Measurements from ENCODE around the gene LDLRAD4.

The LDLRAD4 gene

GRCh38 chr18:13614641-13615288 is 396.2 kb downstream of the LDLRAD4 start:
- no peaks in the 10 kb centered on the region for H3K27me3 ChIP-seq (ENCODE audit: insufficient read depth, low read length, poor library complexity)
- no peak for TF ChIP-seq EZH2 (IDR thresholded peaks at IDR 0.05; ENCODE audit: borderline replicate concordance, low read depth, low read length, severe bottlenecking)
- H3K9me3 ChIP-seq (ENCODE audit: insufficient read depth, low read length, severe bottlenecking): no peaks in the 10 kb centered on the region
- peak overlapping the region; percentile 80 for H3K4me2 ChIP-seq (ENCODE audit: insufficient read depth, low read length)
- peaks cover 86% of the 10 kb centered on the region for H3K4me1 ChIP-seq (ENCODE audit: insufficient read depth, low read length)
- H3K4me3 ChIP-seq (ENCODE audit: low read depth in 1 of 2, low read length in 2 of 2): peak overlapping the region; percentile 67; a peak in 3 of 4 replicates
- peak overlapping the region; percentile 76 for H3K9ac ChIP-seq (ENCODE audit: low read depth, low read length)
- peaks cover 82% of the 10 kb centered on the region for H3K79me2 ChIP-seq (ENCODE audit: insufficient read depth, low read length)
- H2AFZ ChIP-seq (ENCODE audit: low read depth, low read length): no peak overlapping the region
- DNase-seq (peak; percentile 72), ATAC-seq (ENCODE audit: insufficient read depth, low read depth) (peak; percentile 25)
- peaks cover 51% of the 10 kb centered on the region for H3K36me3 ChIP-seq (ENCODE audit: insufficient read depth, low read length)
- H4K20me1 ChIP-seq (ENCODE audit: insufficient read depth, low read length): peaks cover 52% of the 10 kb centered on the region
- peak overlapping the region; percentile 98 for H3K27ac ChIP-seq (ENCODE audit: low read length)

- H3K79me2 ChIP-seq (ENCODE audit: insufficient read depth, low read length): peaks cover 83% of the 10 kb centered on the region
- peaks cover 58% of the 10 kb centered on the region for H3K36me3 ChIP-seq (ENCODE audit: insufficient read depth, low read length)
- peak overlapping the region; percentile 80 for H3K4me2 ChIP-seq (ENCODE audit: insufficient read depth, low read length)
- H3K9ac ChIP-seq (ENCODE audit: low read depth, low read length): peak overlapping the region; percentile 76
- H3K27ac ChIP-seq (ENCODE audit: low read length): peak overlapping the region; percentile 98
- H4K20me1 ChIP-seq (ENCODE audit: insufficient read depth, low read length): peaks cover 59% of the 10 kb centered on the region
- peaks cover 83% of the 10 kb centered on the region for H3K4me1 ChIP-seq (ENCODE audit: insufficient read depth, low read length)
- H2AFZ ChIP-seq (ENCODE audit: low read depth, low read length): no peak overlapping the region
- ATAC-seq (ENCODE audit: insufficient read depth, low read depth) (no peak), DNase-seq (no peak)
- TF ChIP-seq CTCF (IDR thresholded peaks at IDR 0.05; ENCODE audit: borderline replicate concordance, extremely low read depth, low read length, poor library complexity, severe bottlenecking) (no peak), EZH2 (IDR thresholded peaks at IDR 0.05; ENCODE audit: borderline replicate concordance, low read depth, low read length, severe bottlenecking) (no peak)
- peak overlapping the region in 1 of 2 experiments; percentile 67; a peak in 3 of 4 replicates for H3K4me3 ChIP-seq (ENCODE audit: low read depth in 1 of 2, low read length in 2 of 2)
- no peaks in the 10 kb centered on the region for H3K27me3 ChIP-seq (ENCODE audit: insufficient read depth, low read length, poor library complexity)
- H3K9me3 ChIP-seq (ENCODE audit: insufficient read depth, low read length, severe bottlenecking): no peaks in the 10 kb centered on the region
Observed at GRCh38 chr18:13615432-13615861, 396.9 kb downstream of the LDLRAD4 start.

GRCh38 chr18:13616041-13616440 is 397.5 kb downstream of the LDLRAD4 start:
- Histone ChIP-seq H3K4me3 (ENCODE audit: low read depth in 1 of 2, low read length in 2 of 2) (peak overlapping the region in 1 of 2 experiments; percentile 67; a peak in 2 of 4 replicates), H3K27ac (ENCODE audit: low read length) (peak overlapping the region; percentile 98), H3K4me2 (ENCODE audit: insufficient read depth, low read length) (peak overlapping the region; percentile 80), H2AFZ (ENCODE audit: low read depth, low read length) (no peak overlapping the region), H3K9ac (ENCODE audit: low read depth, low read length) (peak overlapping the region; percentile 76), H4K20me1 (ENCODE audit: insufficient read depth, low read length) (peaks cover 65% of the 10 kb centered on the region), H3K79me2 (ENCODE audit: insufficient read depth, low read length) (peaks cover 86% of the 10 kb centered on the region), H3K36me3 (ENCODE audit: insufficient read depth, low read length) (peaks cover 64% of the 10 kb centered on the region), H3K27me3 (ENCODE audit: insufficient read depth, low read length, poor library complexity) (no peaks in the 10 kb centered on the region), H3K4me1 (ENCODE audit: insufficient read depth, low read length) (peaks cover 77% of the 10 kb centered on the region), H3K9me3 (ENCODE audit: insufficient read depth, low read length, severe bottlenecking) (no peaks in the 10 kb centered on the region)
- ATAC-seq (ENCODE audit: insufficient read depth, low read depth) (no peak), DNase-seq (peak; percentile 44)
- TF ChIP-seq EZH2 (IDR thresholded peaks at IDR 0.05; ENCODE audit: borderline replicate concordance, low read depth, low read length, severe bottlenecking) (no peak), CTCF (IDR thresholded peaks at IDR 0.05; ENCODE audit: borderline replicate concordance, extremely low read depth, low read length, poor library complexity, severe bottlenecking) (no peak)

- Histone ChIP-seq H3K27ac (ENCODE audit: low read length) (peak overlapping the region; percentile 98), H3K4me2 (ENCODE audit: insufficient read depth, low read length) (peak overlapping the region; percentile 80; the same call in 1 of the 2 replicates), H2AFZ (ENCODE audit: low read depth, low read length) (no peak overlapping the region), H3K79me2 (ENCODE audit: insufficient read depth, low read length) (peaks cover 91% of the 10 kb centered on the region), H3K36me3 (ENCODE audit: insufficient read depth, low read length) (peaks cover 69% of the 10 kb centered on the region), H3K4me1 (ENCODE audit: insufficient read depth, low read length) (peaks cover 71% of the 10 kb centered on the region), H3K27me3 (ENCODE audit: insufficient read depth, low read length, poor library complexity) (no peaks in the 10 kb centered on the region), H3K9ac (ENCODE audit: low read depth, low read length) (peak overlapping the region; percentile 76), H4K20me1 (ENCODE audit: insufficient read depth, low read length) (peaks cover 71% of the 10 kb centered on the region), H3K9me3 (ENCODE audit: insufficient read depth, low read length, severe bottlenecking) (no peaks in the 10 kb centered on the region), H3K4me3 (ENCODE audit: low read depth in 1 of 2, low read length in 2 of 2) (peak overlapping the region in 1 of 2 experiments; percentile 67; a peak in 2 of 4 replicates)
- TF ChIP-seq CTCF (IDR thresholded peaks at IDR 0.05; ENCODE audit: borderline replicate concordance, extremely low read depth, low read length, poor library complexity, severe bottlenecking) (no peak), EZH2 (IDR thresholded peaks at IDR 0.05; ENCODE audit: borderline replicate concordance, low read depth, low read length, severe bottlenecking) (no peak)
- ATAC-seq (ENCODE audit: insufficient read depth, low read depth) (no peak), DNase-seq (no peak)
Observed at GRCh38 chr18:13616525-13617035, 398.0 kb downstream of the LDLRAD4 start.

Measured in DND-41 (cell line).